GM21381 (cell line): ENCODE results near the gene DPYSL4.

Experiments used
- ATAC-seq: cut with Tn5 transposase; IDR thresholded peaks from one replicate; pipeline ENCODE4 v1.9.1; 2021; ENCODE audit warnings: mild to moderate bottlenecking, moderate library complexity; ENCODE audit not compliant: unreplicated experiment

The DPYSL4 gene

DNA sequence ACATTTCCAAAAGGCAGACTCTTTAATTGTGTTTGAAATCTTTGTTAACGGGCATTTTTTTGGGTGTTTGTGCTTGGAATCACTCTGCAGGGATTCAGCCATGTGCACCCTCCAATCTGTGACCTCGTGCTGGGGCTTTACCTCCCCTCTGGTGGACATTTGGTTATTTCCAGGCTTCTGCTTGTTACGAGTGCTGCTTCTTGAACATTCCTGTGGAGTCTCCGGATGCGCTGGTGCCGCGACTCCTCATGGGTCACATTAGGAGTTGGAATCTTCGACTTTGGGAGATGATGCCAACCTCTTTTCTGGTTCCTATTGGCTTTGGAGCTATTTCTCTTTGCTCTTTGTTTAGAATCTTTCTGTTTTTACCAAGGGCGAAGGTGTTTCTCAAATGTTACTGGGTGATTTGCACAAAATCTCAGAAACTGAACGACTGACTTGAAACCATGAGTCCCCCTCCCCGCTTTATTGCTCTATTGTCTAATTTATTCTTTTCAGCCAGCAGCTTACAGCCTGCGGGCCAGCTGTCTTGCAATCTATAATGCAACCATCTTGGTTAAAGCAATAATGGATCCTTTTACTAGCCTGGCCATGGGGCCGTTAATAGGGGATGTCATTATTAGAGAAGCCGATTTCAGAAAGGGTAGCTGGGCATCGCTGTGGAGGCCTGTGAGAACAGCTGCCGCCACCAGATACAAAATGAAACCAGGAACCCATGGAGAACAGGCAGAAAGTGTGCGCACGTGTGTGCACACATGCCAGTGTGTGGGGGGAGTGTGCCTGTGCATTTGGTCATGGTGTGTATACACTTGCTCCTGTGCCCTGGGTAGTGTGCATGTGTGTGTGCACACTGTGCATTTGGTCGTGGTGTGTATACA, 9.9 kb upstream of the DPYSL4 start:
- ATAC-seq, result no peak

DNA sequence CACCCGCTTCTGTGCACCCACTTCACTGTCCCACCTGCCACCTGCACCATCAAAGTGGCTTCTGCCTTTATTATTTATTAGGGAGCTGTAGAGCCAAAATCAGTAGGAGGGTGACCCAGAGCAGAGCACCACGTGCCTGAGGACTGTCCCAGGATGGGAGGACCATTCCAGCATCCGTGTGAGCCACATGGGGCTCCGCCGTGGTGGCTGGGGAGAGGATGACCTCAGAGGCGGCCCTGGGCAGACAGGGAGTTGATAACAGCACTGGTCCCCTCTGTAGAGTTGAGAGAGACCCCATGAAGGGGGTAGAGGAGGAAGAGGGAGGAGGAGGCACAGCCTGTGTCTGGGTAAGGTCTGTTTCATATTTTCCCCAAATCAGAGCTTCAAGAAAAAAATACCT, 8.7 kb upstream of the DPYSL4 start:
- ATAC-seq, result no peak

DNA sequence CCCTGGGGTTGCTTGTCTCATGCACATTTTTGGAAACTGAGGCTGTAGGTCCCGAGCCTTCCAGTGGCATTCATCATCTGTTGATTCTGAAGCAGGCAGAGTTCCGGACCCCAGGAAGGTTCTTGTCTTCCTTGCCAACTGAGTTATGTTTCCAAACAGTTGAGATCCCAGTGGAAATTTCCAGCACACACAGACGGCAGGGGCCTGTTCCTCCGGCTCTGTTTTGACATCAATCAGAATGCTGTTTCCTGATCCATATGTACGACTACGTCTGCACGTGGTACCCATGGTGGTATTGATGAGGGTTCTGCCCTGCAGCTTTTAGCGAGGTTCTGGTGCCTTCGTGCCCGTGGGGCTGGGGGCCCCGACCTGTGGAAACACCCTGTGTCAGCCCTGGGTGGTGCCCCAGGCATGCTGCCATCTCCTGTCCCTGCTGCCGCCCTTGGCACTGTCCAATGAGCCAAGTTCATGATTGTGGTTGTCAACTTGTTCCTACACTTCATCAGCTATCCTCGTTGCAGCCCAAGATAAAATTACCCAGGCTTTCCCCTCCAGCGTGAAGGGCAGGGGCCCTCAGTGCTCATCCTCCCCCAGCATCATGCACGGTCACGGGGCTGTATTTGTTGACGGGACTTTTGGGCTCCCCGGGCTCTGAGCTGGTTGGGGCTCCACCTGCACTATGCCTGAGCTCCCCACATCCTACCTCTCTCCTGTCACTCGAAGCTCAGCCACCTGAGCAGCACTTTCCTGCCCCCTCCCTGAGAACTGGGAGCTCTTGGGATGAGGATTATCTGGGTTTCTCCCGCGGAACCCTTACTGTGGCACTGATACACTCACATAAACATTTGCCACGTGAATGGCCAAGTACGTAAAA, 7.8 kb upstream of the DPYSL4 start:
- ATAC-seq, result no peak

DNA sequence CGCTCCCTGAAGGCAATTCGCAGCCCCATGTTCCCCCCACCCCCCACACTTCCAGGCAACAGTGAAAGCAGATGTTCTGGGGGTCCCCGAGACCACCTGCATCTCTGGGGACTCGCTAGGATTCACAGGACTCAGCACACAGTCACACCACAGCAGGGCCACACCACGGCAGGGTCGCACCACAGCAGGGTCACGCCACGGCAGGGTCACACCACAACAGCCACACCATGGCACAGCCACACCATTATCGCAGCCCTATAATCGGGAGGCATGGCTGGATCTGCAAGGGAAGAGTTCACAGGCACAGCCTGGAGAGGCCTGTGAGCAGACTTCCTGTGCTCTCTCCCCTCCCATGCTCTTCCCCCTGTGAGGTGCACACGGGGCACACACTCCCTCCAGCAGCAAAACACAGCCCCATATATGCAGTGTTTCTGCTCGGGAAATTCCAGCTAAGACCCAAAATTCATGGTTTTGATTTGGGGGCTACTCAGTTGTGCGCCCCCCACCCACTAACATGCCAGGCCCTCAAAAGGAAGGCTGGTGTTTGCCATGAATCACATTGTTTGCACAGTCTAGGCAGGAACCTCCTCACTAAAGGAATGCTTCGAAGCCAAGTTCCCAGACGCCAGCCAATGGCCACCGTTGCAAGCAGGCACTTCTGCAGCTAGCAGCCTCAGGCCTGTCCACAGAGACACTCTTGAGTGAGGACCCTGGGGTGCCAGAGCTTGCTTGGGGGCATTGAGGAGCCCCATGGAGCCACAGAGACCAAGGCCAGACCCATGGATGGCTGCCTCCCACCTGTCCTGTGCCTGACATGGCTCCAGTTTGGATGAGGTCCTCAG, 7.0 kb upstream of the DPYSL4 start:
- ATAC-seq, result no peak

DNA sequence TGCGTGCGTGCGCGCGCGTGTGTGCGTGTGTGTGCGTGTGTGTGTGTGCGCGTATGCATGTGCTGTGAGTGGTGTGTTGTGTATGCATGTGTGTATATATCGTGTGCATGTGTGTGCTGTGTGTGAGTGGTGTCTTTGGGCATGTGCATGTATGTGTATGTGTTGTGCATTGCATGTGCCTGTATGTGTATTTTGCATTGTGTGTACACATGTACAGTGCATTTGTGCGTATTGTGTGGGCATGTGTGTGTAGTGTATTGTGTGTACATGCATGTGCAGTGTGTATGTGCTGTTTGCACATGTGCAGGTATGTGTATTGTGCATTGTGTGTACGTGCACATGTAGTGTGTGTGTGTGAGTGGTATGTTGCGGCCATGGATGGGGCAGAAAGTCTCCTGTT, 6.0 kb upstream of the DPYSL4 start:
- no peak for ATAC-seq

DNA sequence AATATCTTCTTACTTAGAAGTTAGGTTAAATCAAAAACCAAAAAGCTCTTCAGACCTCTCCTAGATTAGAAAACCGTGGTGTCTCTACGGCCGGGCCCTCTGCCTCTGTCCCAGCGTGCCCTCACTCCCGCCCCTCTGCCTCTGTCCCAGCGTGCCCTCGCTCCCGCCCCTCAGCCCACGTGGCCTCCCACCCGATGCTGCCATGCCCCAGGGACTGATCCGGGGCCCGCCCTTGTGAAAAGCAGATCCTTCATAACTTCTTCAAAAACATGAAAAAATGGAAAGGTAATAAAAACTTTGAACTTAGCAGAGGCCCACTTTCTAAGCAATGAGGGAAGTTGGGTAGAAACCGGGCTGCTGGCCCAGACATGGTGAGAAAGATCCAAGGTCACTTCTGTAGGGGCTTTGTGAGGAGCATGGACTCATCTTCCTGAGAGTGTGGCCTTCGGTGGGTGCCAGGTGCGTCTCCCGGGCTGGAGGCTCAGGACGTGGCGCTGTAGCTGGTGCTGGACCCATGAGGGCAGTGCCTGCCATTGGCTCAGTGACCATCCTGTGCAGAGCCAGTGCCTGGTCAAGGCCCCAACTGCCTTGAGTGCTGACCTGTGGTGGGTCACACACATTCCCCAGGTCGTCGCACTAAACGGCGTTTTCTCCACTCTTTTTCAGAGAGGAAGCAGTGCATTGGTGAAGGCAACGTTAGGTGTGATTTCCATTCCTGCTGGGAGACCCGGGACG, 4.9 kb upstream of the DPYSL4 start:
- no peak for ATAC-seq

DNA sequence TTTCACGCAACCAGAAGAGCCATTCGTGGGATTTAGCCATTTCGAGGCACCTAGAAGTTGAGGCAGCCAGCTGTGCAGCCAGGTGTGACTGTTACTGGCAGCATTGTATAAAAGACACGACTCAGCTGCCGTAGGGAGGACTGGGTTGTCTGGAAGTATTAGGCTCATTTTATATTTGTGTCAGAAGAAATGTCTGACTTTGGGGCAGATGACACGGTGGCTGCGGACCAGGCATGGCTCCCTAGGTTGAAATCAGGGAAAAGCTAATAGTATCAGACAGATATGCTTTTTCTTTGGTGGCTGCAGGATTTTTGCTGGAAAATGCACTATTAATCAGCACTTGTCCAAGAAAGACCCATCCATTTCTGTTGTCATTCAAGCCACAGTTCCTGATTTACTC, 4.2 kb upstream of the DPYSL4 start:
- ATAC-seq, result no peak

DNA sequence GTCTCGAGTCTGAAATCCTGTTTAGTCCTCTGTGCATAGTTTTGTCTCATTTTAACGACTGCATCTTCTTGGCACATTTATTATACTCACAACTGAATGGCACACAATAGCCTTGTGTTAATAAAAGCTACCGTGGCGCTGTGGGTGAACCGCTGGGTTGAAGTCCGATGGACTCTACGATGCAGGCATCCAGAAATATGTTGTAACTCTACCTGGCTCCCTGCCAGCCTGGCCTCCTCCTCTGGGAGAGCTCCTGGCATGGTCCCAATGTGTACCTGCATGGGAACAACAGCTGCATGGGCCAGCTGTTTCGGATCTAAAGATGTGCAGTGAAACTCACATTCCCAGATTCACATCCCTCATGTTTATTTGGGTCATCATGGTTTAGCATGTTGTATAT, 3.7 kb upstream of the DPYSL4 start:
- no peak for ATAC-seq

DNA sequence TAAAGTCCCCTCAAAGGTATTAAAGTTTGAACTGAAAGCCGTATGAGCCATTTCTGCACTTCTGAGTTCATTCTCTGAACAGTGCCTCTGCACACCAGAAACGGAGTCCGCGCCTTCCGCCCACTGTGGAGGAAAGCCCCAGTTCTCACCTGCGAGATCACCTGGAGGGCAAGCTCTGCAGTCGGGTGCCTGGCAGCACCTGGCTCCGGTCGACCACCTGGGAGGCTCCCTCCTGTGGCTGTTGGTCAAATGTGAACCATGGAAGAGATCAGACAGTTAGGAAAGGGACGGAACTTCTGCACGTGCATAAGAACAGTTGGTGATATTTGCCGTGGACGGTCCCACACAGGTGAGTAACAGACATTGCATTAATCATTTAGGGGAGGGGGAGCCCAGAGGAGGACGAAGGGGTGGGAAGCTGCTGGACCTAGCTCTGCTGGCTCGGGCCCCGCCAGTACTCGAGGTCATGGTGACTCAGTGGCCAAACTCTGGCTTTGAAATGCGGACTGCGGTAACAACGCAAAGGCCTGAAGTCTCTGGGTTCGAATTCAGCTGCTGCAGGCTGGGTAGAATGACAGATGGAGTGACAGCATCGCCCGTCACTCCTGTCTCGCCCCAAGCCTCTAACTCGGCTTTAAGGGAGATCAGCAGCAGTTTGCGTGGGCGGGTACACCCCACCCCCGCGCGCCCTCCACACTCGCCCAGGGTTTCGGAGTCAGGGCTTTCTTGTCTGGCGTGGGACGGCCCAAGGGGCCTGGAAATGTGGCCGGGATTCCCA, 1.7 kb upstream of the DPYSL4 start:
- ATAC-seq, result no peak

DNA sequence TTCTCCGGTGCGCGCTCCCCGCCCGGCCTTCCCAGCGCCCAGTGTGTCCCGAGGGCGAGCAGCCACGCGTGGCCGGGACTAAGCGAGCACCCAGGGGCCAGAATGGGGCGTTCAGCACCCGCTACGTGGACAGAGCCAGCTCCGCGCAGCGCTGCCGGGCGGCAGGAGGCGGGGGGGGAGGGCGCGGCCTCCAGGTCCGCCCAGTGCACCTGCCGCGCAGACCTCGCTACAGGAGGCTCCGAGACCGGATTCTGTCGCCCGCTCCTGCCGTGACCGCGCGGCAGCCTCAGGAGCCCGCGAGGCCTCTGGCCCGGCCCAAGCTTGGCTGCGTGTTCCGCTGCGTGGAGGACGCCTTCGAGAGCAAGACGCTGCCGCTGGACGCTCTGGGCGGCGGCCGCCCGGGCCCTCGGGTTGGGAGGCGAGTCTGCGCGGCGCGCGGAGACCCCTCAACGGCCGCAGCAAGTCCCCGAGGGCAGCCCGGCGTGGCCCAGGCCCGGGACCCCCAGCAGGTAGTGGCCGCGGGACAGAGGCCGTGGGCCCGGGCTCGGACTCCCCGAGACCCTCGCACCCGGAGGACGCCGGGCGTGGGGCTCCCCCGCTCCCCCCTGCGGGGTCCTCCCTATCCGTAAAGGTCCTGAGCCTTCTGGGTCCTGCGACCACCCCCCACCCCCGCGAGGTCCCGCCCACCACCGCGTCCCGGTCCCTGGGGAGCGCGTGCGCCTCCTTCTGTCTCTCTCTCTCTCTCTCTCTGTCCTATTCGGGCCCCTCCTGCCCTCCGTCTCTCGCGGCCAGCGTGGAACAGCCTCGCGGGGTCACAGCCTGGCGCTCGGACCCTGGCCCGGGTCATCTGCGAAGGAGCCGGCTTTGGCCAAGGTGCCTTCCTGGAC, 904 bp upstream of the DPYSL4 start:
- ATAC-seq, result no peak

DNA sequence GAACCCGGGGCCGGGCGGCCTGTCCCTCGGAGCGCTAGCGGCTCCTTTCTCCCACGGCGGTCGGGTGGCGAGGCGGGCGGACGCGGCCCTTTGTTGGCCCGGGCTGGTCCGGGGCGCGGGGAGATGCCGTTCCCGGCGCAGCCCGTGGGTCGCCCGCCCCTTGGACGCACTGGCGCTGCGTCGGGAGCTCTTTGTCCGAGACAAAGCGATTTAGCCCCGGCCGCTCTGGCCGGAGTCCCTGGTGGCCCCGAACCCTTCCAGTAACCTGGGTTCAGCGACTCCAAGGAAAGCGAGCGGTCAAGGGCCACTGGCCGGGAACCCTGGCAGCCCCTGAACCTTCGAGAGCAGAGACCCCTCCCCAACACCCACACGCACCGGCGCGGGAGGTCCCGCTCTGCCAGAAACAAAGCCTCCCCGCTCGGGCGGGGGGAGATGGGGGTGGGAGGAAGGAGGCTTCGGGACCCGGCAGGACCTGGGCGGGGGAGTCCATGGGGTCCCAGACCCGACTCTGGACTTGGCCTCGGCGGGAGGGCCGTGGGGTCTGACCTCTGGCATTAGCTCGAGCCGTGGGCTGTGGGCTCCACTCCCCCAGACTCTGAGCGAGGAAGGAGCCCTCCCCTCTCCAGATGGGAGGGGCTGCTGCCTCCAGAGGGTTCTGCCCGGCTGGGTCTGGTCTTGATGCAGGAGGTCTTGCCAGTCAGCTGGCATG, 836 bp downstream of the DPYSL4 start:
- no peak for ATAC-seq

DNA sequence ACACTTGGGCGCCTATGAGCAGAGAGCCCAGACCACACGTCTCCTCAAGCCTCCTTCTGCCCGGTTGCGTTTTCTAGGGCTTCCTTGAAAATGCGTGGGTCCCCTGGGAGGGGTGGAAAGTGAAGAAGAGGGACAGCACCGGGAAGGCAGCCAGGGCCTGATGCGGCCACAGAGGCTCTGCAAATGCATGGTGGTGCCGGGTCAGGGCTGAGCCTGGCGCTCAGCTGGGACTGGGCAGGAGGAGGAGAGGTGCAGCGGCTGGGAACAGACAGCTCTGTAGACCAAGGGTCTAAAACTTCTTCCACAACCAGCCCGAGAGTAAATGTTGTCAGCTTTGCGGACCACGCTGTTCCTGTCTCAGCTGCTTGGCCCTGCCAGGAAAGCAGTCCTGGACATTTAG, 1.6 kb downstream of the DPYSL4 start:
- no peak for ATAC-seq

DNA sequence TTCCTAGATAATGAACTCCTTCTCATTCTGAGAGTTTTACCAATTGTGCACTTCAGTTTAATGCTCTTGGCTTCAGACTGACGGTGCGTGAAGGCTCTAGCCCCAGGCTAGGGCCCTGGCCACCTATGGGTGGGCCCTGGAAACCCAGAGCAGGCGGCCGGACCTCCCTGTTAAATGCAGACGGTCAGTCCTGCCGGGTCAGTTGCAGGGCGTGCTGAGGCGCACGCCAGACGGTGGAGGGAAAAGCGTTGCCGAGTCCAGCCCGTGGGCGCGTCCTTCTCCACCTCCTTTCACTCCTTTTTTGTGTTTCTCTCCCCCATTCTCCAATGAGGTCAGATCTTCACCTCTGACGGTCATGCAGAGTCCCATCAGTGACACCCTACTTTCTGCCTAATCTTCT, 2.3 kb downstream of the DPYSL4 start:
- no peak for ATAC-seq

DNA sequence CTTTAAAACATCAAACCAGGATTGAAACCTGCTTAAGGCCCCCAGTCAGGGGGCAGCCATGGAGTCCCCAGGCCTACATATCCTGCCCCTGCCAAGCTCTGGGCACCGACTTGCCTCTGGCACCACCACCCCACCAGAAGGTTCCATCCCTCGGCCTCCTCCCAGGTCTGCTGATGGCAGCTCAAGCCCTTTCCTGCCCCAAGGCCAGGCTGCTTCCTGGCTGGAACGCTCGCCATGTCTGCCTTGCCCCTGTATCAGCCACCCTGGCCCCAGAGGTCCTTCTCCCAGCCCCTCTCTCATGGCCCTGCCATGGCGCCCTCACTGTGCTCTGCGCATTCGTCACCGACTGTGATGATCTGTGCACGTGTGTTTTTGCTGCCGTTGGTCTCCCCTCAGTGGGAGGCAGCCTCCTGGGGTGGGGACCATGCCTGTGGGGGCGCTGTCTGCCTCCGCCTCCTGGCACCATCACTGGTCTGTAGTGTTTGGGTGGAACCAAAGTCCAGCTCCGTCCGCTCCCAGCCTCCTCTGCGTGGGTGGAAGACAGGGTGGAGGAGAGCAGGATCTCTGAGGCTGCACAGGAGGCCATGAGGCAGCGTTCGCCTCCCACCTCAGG, 3.2 kb downstream of the DPYSL4 start:
- ATAC-seq, result no peak

DNA sequence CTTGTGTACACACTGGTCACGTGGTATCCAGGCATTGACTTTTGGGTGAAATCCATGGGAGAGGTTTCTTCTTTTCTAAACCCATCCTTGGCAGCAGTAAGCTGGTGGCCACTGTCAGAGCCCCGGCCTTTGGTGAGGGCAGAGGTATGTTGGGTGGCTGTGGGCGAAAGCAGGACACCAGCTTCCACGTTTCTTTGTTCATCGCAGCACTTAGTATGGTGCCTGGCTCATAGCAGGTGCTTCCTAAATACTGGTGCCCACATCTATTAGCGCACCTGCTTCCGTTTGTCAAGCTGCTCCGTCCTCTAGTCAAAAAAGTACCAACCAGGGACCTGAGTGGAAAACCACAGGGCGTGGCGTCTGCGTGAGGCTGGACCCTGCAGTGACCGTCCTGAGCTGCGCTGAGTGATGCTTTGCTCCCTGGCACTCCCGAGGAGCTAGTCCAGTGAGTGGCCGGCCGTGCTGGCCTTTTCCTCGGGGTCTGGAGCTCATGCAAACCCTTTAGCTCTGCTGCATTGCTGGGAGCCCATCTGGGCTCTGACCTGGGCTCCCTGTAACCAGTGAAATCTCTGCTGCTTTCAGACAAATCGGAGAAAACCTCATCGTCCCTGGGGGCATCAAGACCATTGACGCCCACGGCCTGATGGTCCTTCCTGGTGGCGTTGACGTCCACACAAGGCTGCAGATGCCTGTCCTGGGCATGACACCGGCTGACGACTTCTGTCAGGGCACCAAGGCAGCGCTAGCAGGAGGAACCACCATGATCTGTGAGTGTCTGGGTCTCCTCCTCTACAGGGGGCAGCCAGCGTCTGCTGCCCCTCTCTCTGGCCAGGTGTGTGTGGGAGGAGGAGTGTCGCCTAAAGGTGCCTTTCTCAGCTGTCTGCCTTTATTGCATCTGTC, 5.6 kb downstream of the DPYSL4 start:
- no peak for ATAC-seq

DNA sequence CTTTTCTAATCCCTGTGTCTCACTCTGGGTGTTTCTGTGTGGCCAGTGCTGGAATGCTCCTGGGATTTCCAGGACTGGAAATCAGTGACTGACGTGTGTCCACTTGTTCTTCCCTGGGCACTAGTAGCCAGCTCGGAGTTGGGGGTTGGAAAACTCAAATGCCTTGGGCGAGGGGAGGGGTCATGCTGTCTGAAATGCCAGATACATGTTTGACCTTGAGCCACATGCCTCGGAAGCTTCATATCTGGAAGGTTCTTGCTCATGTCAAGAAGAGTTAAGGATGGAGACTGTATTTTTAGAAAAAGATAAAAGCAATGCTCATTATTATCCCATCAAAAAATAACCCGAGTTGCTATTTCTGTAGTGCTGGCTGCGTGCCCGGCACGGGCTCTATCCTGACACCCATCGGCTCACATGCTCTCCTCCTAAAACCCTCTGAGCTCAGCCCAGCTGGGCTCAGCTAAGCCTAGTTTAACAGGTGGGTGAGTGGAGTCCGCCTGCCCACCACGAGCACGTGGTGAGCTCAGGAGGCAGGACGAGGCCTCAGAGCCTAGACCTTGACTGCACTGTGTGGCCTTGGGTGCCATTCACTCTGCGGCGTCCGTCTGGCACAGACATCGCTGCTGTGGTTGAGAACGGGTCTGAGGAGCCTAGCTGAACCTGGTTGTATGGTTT, 6.4 kb downstream of the DPYSL4 start:
- no peak for ATAC-seq
